Muscle of arm (tissue), 12 donors: ENCODE data around the gene ALLC. TPM values are rescaled to one million over a fixed set of nuclear protein-coding genes. Genes with fewer than 3 reads are reported as not detected.
A peak's percentile ranks its signal among the peaks of the same experiment; 100 is the strongest.

ENCODE experiments used
- DNase-seq: peaks from one replicate; pipeline ENCODE4 v3.0.0-alpha.2; 2013
- polyA plus RNA-seq, 12 donors: library from polyadenylated mRNA; unstranded; fragments of 120-200 nt; gene quantifications; one replicate each; pipeline ENCODE4 v1.2.1, GENCODE V29; 2013; ENCODE audit not compliant: insufficient read length in 12 of 12

The ALLC gene
- polyA plus RNA-seq, 12 donors: 0.25 TPM; not detected in 11

DNA sequence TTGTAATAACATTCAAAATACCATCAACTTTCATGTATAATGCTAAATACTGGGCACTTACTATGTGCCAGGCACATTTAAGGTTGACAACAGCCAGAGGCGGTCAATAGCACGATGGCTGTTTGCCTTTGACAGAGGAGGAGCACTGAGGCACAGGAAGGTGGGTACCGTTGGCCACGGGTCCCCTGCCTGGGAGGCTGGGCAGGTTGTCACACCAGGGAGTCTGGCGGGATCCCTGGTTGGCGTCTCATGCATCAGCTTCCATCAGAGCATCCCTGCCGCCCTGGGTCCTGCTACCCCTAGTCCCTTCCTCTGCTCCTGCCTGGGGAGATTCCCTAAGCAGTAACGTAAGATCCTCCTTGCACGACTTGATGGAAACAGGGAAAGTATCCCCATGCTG, 19.4 kb downstream of the ALLC start:
- DNase-seq: no peak

GRCh38 chr2:3678212-3678611, 20.2 kb downstream of the ALLC start:
- DNase-seq: no peak

DNA sequence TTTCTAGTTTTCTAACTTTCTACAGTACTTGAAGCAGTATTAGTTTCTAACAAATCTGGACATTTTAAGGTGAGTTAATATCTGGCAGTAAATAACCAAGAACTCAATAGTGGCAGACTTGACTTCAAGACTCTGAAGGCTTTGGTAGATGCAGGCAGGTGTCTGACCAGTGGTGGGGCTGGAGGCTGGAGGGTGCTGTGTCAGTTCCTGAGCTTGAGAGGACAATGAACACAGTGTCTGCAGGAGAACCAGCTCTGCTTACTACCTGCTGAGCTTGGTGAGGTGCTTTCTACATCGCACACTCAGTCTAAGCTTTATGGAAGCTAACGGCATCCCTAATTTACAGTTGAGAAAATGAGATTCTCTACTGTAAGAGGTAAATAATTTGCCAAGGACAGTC, 21.2 kb downstream of the ALLC start:
- DNase-seq: no peak

DNA sequence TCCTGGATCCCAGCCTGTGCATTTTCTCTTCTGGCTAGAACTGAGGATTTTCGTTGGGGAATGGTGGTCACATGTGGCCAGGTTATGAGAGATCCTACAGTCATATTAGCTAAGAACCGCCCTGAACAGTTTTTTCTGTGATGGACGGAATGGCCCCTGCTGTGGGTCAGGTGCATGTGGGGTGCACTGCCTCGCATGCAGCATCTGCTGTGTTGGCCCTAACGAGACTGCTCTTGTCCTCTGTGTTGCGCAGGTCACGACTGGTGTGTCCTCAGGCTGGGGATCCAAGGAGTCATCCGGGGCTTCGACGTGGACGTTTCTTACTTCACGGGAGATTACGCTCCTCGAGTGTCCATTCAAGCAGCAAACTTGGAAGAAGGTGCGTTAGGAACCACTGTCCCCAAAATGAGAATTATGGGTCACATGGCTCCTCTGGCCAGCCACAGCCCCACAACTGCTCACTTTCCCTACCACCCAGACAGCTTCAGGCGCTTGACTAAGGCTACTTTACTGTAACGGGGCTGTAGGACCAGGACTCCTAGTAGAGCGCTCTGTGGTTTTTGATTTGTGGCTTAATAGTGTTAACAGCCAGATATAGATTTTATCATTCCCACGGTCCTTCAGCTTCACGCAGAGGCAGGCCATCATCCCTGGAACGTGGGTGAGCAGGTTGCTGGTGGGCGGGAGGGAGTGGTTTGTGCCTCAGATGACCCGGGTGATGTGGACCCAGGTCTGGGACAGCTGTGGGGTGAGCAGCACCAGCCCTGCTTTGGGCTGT, 21.8 kb downstream of the ALLC start:
- DNase-seq: no peak

DNA sequence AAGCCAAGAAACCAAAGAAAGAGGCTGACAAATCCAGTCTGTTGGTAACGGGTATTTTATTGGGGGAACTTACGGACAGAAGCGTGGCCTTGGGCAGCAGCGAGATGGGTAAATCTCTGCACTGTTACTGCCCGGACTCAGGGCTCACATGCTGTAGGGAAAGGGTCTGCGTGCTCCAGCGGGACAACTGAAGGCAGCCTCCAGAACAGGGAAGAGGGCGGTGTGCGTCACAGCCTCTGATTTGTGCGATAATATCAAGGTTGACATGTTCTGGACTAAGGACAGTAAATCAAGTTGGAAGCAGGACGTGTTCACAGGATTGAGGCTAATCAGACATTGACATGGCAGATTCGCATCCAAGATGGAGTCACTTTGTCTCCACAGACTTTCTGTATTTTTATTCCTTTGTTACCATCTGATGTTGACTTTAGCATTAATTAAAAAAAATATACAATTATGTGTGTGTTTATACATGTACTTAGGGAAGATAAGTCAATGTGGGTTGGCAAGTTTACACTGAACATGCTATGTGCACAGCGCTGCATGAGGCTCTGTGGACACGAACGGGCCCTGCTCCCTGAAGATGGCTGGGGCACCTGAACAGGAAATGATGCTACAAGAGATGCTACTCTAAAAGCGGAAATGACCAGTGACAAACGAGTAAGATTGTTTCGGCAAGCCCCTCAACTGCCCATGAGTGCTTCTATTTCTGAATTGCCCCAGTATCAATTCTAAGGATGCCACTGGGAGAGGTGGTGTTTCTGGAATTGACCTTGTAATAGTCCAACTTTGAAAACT, 22.7 kb downstream of the ALLC start:
- DNase-seq: no peak

DNA sequence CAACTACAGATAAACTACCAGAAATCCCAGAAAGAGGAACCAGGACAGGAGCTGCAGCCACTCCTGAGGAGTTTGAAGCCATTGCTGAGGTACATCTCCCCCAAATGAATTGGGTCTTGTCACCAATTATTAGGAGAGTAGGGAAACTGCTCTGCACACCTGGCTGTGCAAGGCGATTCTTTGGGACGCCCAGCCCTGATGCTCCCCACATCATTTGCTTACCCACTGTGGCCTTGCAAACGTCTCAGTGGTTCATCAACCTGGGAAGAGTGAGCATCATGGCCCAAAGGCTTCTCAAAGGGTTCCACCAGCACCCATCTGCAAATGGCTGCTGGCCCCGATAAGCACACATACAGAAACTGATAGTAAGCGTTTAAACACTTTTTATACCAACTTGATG, 23.6 kb downstream of the ALLC start:
- DNase-seq: no peak

GRCh38 chr2:3682811-3683210, 24.8 kb downstream of the ALLC start:
- DNase-seq: no peak

DNA sequence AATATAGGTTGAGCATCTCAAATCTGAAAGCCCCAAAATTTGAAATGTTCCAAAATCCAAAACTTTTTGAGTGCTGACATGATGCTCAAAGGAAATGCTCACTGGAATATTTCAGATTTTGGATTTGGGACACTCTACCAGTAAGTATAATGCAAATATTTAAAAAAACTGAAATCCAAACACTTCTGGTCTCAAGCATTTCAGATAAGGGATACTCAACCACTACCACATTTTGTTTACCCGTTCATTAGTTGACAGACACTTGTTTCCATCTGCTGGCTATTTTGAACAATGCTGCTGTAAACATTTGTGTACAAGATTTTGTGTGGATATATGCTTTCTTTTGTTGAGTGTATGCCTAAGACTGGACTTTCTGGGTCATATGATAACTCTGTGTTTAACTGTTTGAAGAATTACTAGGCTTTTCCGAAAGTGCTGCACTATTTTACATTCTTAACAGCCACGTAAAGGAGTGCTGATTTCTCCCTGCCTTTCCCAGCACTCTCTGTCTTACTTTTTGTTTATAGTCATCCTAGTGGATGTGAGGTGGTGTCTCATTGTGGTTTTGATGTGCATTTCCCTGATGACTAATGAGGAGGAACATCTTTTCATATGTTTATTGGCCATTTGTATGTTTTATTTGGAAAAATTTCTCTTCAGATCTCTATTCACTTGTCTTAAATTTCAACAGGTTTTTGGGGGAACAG, 25.9 kb downstream of the ALLC start:
- no peak for DNase-seq

DNA sequence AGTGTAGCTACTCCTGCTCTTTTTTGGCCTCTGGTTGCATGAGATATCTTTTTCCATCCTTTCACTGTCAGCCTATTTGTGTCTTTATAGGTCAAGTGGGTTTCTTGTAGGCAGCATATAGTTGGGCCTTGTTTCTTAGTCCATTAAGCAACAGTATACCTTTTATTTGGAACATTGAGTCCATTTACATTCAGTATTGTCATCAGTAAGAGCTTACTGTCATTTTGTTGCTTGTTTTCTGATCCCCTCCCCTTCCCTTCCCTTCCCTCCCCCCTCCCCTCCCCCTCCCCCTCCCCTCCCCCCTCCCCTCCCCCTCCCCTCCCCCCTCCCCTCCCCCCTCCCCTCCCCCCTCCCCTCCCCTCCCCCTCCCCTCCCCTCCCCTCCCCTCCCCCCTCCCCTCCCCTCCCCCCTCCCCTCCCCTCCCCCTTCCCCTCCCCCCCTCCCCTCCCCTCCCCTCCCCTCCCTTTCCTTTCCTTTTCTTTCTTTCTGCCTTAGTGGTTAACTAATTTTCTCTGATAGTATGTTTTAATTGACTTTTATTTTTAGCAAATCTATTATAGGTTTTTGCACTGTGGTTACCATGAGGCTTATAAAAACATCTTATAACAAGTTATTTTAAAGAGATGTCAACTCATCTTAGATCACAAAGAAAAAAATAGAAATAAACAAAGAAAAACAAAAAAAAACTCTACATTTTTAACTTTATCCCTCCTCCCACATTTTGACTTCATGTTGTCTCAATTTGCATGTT, 32.2 kb downstream of the ALLC start:
- DNase-seq: no peak

- DNase-seq: no peak
These were observed 34.4 kb downstream of the ALLC start for GRCh38 chr2:3692375-3692774.

GRCh38 chr2:3696545-3696944, 38.5 kb downstream of the ALLC start:
- DNase-seq: no peak

- no peak for DNase-seq
These were observed 43.1 kb downstream of the ALLC start for GRCh38 chr2:3701071-3701470.

DNA sequence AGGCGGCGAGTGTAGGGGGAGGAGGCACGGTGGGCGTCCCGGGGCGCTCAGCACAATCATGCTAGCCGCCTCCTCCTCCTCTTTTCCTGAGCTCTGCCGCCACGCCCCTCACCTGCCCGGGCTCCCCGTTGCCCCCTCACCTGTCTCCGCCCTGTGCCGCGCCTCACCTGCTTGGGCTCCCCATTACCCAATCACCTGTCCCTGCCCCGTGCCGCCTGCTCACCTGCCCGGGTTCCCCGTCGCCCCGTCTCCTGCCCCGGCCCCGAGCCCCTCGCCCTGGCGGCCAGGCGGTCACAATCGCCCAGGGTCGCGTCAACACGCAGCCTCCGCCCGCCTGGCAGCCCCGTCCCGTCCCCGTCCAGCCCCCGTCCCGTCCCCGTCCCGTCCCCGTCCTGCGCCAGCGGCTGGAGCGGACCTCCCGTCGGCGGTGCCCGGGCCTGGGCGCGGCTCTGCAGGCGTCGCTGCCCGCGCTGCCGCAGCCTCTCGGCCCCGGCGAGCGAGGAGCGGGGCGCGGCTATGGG, 45.3 kb downstream of the ALLC start, which contains the start of gene DCDC2C:
TSS of gene DCDC2C (plus strand) at position 340 of the 521 bp plus-strand sequence. CDS start at position 517, 177 bp downstream.
- no peak for DNase-seq

GRCh38 chr2:3703757-3704355, 45.9 kb downstream of the ALLC start:
- no peak for DNase-seq

GRCh38 chr2:3704692-3705091, 46.7 kb downstream of the ALLC start:
- DNase-seq: no peak

DNA sequence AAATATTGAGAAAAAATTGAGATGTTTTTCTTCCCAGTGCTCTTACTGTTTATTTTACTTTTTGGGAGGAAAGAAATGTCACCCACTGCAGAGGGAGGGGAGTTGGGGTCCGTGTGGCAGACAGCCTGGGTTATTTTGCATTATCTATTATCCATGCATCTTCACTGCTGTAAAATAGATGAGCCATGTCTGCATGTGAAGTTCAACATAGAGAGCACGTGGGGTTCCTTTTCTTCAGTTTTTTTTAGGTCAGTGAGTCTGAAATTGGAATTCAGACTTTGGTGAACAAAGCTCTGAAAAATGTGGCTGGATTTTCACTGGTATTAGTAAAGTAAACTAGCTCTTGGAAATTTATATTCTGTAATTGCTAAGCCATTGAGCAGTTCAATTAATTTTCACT, 47.8 kb downstream of the ALLC start:
- DNase-seq: no peak

DNA sequence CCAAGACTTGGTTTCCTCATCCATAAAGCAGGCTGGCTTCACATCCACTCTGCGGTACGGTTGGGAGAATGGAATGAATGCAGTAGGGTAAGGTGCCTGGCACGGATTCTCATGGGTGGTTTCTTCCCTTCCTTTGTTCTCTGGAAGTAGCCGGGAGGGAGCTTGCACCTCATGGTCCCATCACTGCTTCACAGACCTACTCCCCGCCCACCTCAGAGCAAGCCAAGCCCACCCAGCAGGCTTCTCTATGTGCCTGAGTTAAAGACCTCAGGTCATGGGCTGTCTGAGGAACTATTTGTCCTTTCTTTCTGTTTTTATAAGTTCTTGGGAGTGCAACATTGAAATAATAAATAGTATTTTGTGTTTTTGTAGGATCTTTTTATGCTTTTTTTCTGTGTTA, 48.9 kb downstream of the ALLC start:
- no peak for DNase-seq

- DNase-seq: no peak
These were observed 50.6 kb downstream of the ALLC start for GRCh38 chr2:3708576-3708975.

- no peak for DNase-seq
These were observed 51.2 kb downstream of the ALLC start for GRCh38 chr2:3709225-3709624.

DNA sequence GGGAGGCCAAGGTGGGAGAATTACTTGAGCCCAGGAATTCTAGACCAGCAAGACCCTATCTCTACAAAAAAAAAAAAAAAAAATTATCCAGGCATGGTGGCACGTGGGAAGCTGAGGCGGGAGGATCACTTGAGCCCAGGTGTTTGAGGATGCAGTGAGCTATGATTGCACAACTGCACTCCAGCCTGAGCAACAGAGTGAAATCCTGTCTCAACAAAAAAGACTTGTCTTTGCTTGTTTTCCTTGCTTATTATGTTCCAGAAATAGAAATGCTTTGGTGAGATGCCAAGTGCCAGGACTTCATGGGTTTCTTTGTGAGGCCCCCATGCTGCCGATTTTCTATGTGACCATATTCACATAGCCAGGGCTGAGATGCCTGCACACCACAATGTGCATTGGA, 54.4 kb downstream of the ALLC start:
- no peak for DNase-seq

DNA sequence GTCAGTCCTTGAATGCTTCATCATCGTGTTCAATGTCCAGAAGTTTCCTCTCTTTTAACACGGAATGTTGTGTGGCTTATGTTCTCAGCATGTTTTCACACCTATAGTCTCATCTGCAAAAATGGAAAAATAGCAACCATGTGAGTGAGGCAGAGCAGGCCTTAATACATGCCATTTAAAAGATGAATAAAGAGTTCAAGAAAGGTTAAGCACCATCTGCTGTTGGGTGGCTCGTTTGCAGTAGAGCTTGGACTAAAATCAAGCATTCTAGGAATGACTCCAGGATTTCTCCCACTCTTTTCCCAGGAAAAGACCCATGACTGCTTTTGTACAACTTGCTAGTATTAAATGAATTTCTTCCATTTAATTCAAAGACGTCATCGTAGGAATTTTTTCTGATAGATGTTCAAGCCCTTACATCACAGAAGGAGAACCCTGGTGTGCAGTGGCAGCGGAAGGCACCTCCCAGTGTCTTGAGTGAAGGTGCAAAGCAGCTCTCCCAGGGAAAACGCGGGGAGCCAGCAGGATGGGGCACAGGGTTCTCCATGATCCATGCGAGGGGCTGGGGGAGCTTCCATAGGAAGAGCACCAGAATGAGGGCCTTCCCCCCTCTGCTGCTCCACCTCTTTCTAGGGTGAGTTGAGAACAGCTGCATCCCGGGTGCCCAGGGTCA, 55.0 kb downstream of the ALLC start:
- DNase-seq: peak; percentile 41
